ENCODE data around the gene CFAP52. TPM values are rescaled to one million over a fixed set of nuclear protein-coding genes. Genes with fewer than 3 reads are reported as not detected.
"Not testable (repeated sequence)": the region's sequence is repeated elsewhere in the genome, so short reads cannot be mapped to it uniquely, and the experiment has no call there.

CFAP52 gene
- total and polyA plus RNA-seq, 4 donors, result 7.5 to 26.7 (median 16.7) TPM

DNA sequence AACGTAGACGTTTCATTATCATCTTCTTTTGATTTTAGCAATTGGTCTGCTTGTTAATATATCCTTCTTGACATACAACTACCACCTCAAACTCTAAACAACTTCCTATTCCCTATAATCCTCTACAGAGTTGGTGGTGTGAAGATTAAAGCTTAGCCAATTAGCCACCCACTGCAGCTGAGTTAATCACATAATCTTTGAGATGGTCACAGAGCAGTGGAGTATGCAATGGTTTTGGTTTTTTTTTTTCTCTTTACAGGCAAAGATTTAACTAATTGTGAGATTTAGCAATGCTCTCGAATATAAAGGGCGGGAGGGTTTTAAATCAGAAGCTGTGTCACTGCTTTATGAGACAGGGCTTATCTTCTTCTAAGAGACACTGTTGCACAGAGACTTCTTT is 37.8 kb upstream of the CFAP52 start:
- H3K27me3 ChIP-seq (ENCODE audit: control insufficient read depth, insufficient read depth, low read length), result no peaks in the 10 kb centered on the region
- H3K27ac ChIP-seq (ENCODE audit: low read depth, low read length), result no peak overlapping the region
- no peak for DNase-seq (ENCODE audit: low read depth in 4 of 6, low spot score in 6 of 6)
- no CpG with 5 or more reads among the region's 4 CpGs for WGBS (ENCODE audit: insufficient coverage)
- no peaks in the 10 kb centered on the region for H3K36me3 ChIP-seq (ENCODE audit: control insufficient read depth, insufficient read depth, low read length)
- no peaks in the 10 kb centered on the region for H3K4me1 ChIP-seq (ENCODE audit: control insufficient read depth, insufficient read depth, low read length)
- no peaks in the 10 kb centered on the region for H3K9me3 ChIP-seq (ENCODE audit: control insufficient read depth, insufficient read depth, low read length)
- no peak overlapping the region for H3K4me3 ChIP-seq (ENCODE audit: low read depth, low read length)

DNA sequence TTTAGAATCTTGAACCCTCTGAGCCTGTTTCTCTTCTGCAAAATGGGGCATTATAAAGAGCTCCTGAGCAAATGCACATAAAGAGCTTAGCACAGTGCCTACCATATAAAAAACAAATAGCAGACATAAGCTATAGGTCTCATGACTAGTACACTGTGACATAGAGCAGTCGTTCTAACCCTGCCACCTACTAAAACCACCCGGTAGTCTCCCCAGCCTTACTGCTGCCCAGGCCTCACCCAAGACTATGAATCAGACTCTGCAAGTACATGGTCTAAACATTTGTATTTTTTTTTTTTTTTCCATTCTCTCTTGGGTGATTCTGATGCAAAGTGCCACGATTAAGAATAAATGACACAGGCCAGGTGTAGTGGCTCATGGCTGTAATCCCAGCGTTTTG is 34.7 kb upstream of the CFAP52 start:
- WGBS (ENCODE audit: insufficient coverage), result 88% methylated on average over 3 of the region's 4 CpGs
- Histone ChIP-seq H3K4me3 (ENCODE audit: low read depth, low read length) (no peak overlapping the region), H3K27me3 (ENCODE audit: control insufficient read depth, insufficient read depth, low read length) (no peaks in the 10 kb centered on the region), H3K9me3 (ENCODE audit: control insufficient read depth, insufficient read depth, low read length) (no peaks in the 10 kb centered on the region), H3K36me3 (ENCODE audit: control insufficient read depth, insufficient read depth, low read length) (no peaks in the 10 kb centered on the region), H3K27ac (ENCODE audit: low read depth, low read length) (no peak overlapping the region), H3K4me1 (ENCODE audit: control insufficient read depth, insufficient read depth, low read length) (no peaks in the 10 kb centered on the region)
- DNase-seq (ENCODE audit: low read depth in 4 of 6, low spot score in 6 of 6), result no peak

DNA sequence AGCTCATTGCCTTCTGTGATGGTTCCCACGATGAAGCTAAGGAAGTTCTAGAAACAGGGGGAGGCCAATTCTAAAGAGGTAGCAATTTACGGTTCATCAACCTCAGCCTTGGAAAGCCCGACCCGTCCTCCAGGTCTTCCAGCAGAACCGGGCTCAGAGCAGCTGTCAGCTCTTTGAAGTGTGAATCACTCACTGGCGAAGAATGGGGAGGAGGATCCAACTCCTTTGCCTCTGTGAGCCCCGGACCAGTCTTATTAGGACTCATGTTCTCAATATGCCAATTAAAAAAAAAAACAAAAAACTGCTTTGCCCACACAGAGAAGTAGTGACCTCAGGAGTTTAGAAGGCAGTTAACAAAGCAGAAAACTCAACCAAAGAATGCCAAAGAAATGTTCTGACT is 32.2 kb upstream of the CFAP52 start:
- Histone ChIP-seq H3K4me1 (ENCODE audit: control insufficient read depth, insufficient read depth, low read length) (no peaks in the 10 kb centered on the region), H3K27me3 (ENCODE audit: control insufficient read depth, insufficient read depth, low read length) (no peaks in the 10 kb centered on the region), H3K36me3 (ENCODE audit: control insufficient read depth, insufficient read depth, low read length) (no peaks in the 10 kb centered on the region), H3K27ac (ENCODE audit: low read depth, low read length) (no peak overlapping the region), H3K4me3 (ENCODE audit: low read depth, low read length) (no peak overlapping the region), H3K9me3 (ENCODE audit: control insufficient read depth, insufficient read depth, low read length) (no peaks in the 10 kb centered on the region)
- 63% methylated on average over 4 of the region's 7 CpGs for WGBS (ENCODE audit: insufficient coverage)
- no peak for DNase-seq (ENCODE audit: low read depth in 4 of 6, low spot score in 6 of 6)

DNA sequence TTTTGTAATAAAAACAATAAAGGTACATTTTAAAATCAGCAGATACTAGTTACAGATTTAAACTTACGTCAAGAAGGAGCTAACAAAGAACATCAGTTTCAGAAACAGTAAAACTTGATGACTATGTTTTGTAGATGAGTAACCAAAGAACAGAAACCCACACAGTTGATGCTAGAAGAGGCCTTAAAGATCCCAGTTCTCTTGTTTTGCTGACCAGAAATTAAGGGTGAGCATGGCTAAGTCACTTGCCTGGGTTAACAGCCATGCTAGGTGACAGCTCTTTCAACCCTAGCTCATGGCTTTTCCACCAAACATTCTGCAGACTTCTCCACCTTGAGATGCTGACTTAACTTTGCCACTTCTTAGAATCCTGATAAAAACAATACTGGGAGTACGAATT is 27.2 kb upstream of the CFAP52 start:
- Histone ChIP-seq H3K4me3 (ENCODE audit: low read depth, low read length) (no peak overlapping the region), H3K27me3 (ENCODE audit: control insufficient read depth, insufficient read depth, low read length) (no peaks in the 10 kb centered on the region), H3K36me3 (ENCODE audit: control insufficient read depth, insufficient read depth, low read length) (no peaks in the 10 kb centered on the region), H3K4me1 (ENCODE audit: control insufficient read depth, insufficient read depth, low read length) (no peaks in the 10 kb centered on the region), H3K9me3 (ENCODE audit: control insufficient read depth, insufficient read depth, low read length) (no peaks in the 10 kb centered on the region), H3K27ac (ENCODE audit: low read depth, low read length) (no peak overlapping the region)
- no CpG with 5 or more reads among the region's 2 CpGs for whole genome bisulfite sequencing (ENCODE audit: insufficient coverage)
- no peak for DNase-seq (ENCODE audit: low read depth in 4 of 6, low spot score in 6 of 6)

DNA sequence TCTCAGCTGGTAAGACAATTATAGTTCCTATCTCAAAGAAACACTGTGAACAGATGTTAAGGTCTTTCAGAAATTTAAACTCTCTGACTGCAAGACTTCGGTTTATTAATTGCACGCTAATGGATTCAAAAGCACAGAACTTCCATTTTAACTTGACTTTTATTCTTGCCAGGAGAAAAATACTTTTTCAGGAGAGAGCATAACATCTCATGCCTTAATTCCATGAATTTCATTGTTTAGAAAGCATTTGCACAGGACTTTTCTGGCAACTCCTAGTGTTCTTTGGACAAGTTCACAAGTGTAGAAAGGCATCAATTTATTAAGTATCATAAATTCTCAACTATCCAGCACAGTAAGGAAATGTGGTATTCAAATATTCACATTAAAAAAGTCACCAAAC is 23.3 kb upstream of the CFAP52 start:
- Histone ChIP-seq H3K36me3 (ENCODE audit: control insufficient read depth, insufficient read depth, low read length) (no peaks in the 10 kb centered on the region), H3K4me3 (ENCODE audit: low read depth, low read length) (no peak overlapping the region), H3K4me1 (ENCODE audit: control insufficient read depth, insufficient read depth, low read length) (peaks cover 2% of the 10 kb centered on the region), H3K27me3 (ENCODE audit: control insufficient read depth, insufficient read depth, low read length) (no peaks in the 10 kb centered on the region), H3K27ac (ENCODE audit: low read depth, low read length) (no peak overlapping the region), H3K9me3 (ENCODE audit: control insufficient read depth, insufficient read depth, low read length) (no peaks in the 10 kb centered on the region)
- peak in 1 of 6 donors; percentile 16 for DNase-seq (ENCODE audit: low read depth in 4 of 6, low spot score in 6 of 6)
- WGBS (ENCODE audit: insufficient coverage), result 82% methylated on average over 2 of the region's 2 CpGs

DNA sequence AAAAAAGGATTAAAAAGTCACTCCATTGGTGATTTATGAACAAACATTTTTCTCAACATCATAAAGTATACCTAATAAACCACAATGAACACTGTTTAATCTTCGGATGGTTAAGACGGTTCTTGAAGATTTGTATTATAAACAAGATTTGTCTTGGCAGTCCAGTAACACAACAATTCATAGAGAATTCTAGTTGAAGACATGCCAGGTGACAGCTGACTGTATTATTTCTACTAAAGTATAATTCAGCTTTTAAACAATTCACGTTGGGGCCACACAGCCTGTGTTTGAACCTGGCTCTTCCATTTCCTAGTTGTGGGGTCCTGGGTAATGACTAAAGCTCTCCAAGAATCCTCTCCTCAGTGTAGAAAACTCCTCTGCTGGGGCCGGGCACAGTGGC is 22.8 kb upstream of the CFAP52 start:
- no peak for DNase-seq (ENCODE audit: low read depth in 4 of 6, low spot score in 6 of 6)
- 88% methylated on average over 2 of the region's 4 CpGs for WGBS (ENCODE audit: insufficient coverage)
- Histone ChIP-seq H3K4me3 (ENCODE audit: low read depth, low read length) (no peak overlapping the region), H3K4me1 (ENCODE audit: control insufficient read depth, insufficient read depth, low read length) (peaks cover 2% of the 10 kb centered on the region), H3K36me3 (ENCODE audit: control insufficient read depth, insufficient read depth, low read length) (no peaks in the 10 kb centered on the region), H3K27me3 (ENCODE audit: control insufficient read depth, insufficient read depth, low read length) (no peaks in the 10 kb centered on the region), H3K27ac (ENCODE audit: low read depth, low read length) (no peak overlapping the region), H3K9me3 (ENCODE audit: control insufficient read depth, insufficient read depth, low read length) (no peaks in the 10 kb centered on the region)

DNA sequence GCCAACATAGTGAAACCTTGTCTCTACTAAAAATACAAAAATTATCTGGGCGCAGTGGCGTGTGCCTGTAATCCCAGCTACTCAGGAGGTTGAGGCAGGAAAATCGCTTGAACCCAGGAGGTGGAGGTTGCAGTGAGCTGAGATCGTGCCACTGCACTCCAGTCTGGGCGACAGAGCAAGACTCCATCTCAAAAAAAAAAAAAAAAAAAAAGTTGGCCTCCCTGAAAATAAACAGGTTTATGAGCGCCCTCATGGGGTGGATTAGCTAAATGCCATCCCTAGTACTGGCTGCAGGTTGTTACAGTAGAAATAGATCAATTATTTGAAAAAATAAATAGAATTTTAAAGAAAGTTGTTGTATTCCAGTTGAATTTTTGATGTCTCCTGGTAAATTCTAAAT is 21.7 kb upstream of the CFAP52 start:
- 40% methylated on average over 1 of the region's 6 CpGs for WGBS (ENCODE audit: insufficient coverage)
- not testable (repeated sequence) for H3K4me3 ChIP-seq (ENCODE audit: low read depth, low read length)

DNA sequence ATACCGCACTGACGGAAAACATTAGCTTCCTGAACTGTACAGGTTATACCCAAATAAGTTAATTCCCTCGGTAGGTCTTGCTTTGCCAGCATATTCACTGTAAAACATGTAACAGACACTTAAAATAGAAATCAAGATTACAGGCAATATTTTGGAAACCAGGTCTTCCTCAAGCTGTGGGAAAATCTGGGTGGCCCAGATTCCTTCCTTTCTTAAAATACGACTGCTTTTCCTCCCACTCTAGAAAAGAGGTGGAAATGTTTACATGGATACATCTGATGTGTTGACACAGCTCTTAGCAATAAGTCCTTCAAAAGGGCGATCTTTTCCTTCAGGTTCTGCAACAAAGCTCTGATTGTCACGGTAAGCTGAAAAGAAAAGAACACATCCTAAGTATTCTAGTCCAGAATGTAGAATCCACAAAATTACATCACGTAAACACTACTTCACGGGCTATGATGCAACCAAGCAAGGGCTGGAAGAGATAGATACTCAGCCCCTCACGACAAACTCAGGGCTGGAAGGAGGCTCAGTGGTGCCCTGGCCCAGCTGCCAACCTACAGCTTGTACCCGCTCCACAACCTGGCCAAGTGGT is 19.2 kb upstream of the CFAP52 start:
- no peaks in the 10 kb centered on the region for H3K9me3 ChIP-seq (ENCODE audit: control insufficient read depth, insufficient read depth, low read length)
- H3K4me3 ChIP-seq (ENCODE audit: low read depth, low read length), result no peak overlapping the region
- H3K27ac ChIP-seq (ENCODE audit: low read depth, low read length), result no peak overlapping the region
- DNase-seq (ENCODE audit: low read depth in 4 of 6, low spot score in 6 of 6), result peak in 1 of 6 donors; percentile 55
- peaks cover 2% of the 10 kb centered on the region for H3K4me1 ChIP-seq (ENCODE audit: control insufficient read depth, insufficient read depth, low read length)
- H3K27me3 ChIP-seq (ENCODE audit: control insufficient read depth, insufficient read depth, low read length), result no peaks in the 10 kb centered on the region
- no peaks in the 10 kb centered on the region for H3K36me3 ChIP-seq (ENCODE audit: control insufficient read depth, insufficient read depth, low read length)
- WGBS (ENCODE audit: insufficient coverage), result 76% methylated on average over 8 of the region's 10 CpGs

More for the DNA sequence above, 21.7 kb upstream of the CFAP52 start:
- not testable (repeated sequence) for H3K9me3 ChIP-seq (ENCODE audit: control insufficient read depth, insufficient read depth, low read length); H3K27ac ChIP-seq (ENCODE audit: low read depth, low read length); H3K27me3 ChIP-seq (ENCODE audit: control insufficient read depth, insufficient read depth, low read length); H3K4me1 ChIP-seq (ENCODE audit: control insufficient read depth, insufficient read depth, low read length); H3K36me3 ChIP-seq (ENCODE audit: control insufficient read depth, insufficient read depth, low read length)
- peak in 1 of 6 donors; percentile 58 for DNase-seq (ENCODE audit: low read depth in 4 of 6, low spot score in 6 of 6)

DNA sequence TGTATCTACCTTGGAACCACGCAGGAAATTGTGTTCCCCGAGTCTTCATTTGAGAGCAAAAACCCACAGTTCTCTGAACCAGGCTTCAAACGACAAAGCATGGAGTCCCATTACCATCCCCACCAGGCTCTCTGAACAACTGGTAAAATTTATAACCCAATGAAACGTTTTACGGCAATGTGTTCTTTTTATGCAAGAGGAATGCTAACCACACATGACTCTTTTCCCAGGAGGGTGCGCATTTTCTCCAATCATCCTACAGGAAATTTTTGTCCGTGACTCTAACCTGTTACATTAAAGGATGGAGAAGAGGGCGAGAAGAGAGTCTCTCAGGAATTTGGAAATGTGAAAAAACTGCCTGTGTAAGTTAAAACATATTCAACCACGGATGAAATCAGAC is 18.6 kb upstream of the CFAP52 start:
- no peak overlapping the region for H3K27ac ChIP-seq (ENCODE audit: low read depth, low read length)
- no peak overlapping the region for H3K4me3 ChIP-seq (ENCODE audit: low read depth, low read length)
- H3K4me1 ChIP-seq (ENCODE audit: control insufficient read depth, insufficient read depth, low read length), result peaks cover 2% of the 10 kb centered on the region
- WGBS (ENCODE audit: insufficient coverage), result 50% methylated on average over 3 of the region's 9 CpGs
- no peaks in the 10 kb centered on the region for H3K9me3 ChIP-seq (ENCODE audit: control insufficient read depth, insufficient read depth, low read length)
- no peak for DNase-seq (ENCODE audit: low read depth in 4 of 6, low spot score in 6 of 6)
- no peaks in the 10 kb centered on the region for H3K27me3 ChIP-seq (ENCODE audit: control insufficient read depth, insufficient read depth, low read length)
- H3K36me3 ChIP-seq (ENCODE audit: control insufficient read depth, insufficient read depth, low read length), result no peaks in the 10 kb centered on the region

DNA sequence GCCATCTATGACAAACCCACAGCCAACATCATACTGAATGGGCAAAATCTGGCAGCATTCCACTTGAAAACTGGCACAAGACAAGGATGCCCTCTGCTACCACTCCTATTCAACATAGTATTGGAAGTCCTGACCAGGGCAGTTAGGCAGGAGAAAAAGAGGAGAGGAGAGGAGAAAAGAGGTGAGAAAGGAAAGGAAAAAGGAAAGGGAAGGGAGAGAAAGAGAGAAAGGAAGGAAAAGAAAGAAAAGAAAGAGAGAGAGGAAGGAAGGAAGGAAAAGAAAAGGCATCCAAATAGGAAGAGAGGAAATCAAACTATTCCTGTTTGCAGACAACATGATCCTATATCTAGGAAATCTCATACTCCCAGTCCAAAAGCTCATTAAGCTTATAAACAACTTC is 12.3 kb upstream of the CFAP52 start:
- Histone ChIP-seq H3K4me1 (ENCODE audit: control insufficient read depth, insufficient read depth, low read length) (no peaks in the 10 kb centered on the region), H3K36me3 (ENCODE audit: control insufficient read depth, insufficient read depth, low read length) (peaks cover 6% of the 10 kb centered on the region), H3K4me3 (ENCODE audit: low read depth, low read length) (no peak overlapping the region), H3K9me3 (ENCODE audit: control insufficient read depth, insufficient read depth, low read length) (no peaks in the 10 kb centered on the region), H3K27me3 (ENCODE audit: control insufficient read depth, insufficient read depth, low read length) (no peaks in the 10 kb centered on the region), H3K27ac (ENCODE audit: low read depth, low read length) (no peak overlapping the region)
- no peak for DNase-seq (ENCODE audit: low read depth in 4 of 6, low spot score in 6 of 6)

All from spinal cord (tissue), 10 donors.